Caco-2 (cell line): ENCODE data around the gene DISP3. TPM values are rescaled to one million over a fixed set of nuclear protein-coding genes. Genes with fewer than 3 reads are reported as not detected.

Source experiments
- BruUV-seq: library from RNA; stranded (reverse); fragments of 400-500 nt; replicated peaks from 2 replicates; lab custom pipeline; 2021; lab: Mats Ljungman, UMichigan
- CTCF ChIA-PET: fragments of 300-600 bp; sonication (Branson Sonifier 250); formaldehyde crosslinking; loops from one replicate; lab custom pipeline; 2022; ENCODE audit warnings: antibody characterized with exemption; lab: Charles Lee
- POLR2A ChIA-PET: fragments of 300-600 bp; sonication (Branson Sonifier 250); formaldehyde crosslinking; loops from one replicate; lab custom pipeline; 2022; ENCODE audit warnings: antibody characterized with exemption; lab: Charles Lee
- DNase-seq, 2 experiments: peaks; one replicate each; pipeline versions ENCODE4 v3.0.0 to v3.0.0-alpha.2; 2020 to 2022
- H3K27me3 ChIP-seq: replicated peaks from 2 replicates; pipeline ENCODE4 v1.6.0; 2011; ENCODE audit warnings: low read length; ENCODE audit not compliant: control insufficient read depth, insufficient read depth
- H3K36me3 ChIP-seq: 2 replicates; pipeline ENCODE4 v1.5.1; 2011; ENCODE audit warnings: low read length; ENCODE audit not compliant: control insufficient read depth, insufficient read depth
- H3K4me1 ChIP-seq: fragments of 250-450 bp; sonication (Bioruptor Pico); 2 replicates; pipeline ENCODE4 v1.5.1; 2020; ENCODE audit warnings: mild to moderate bottlenecking
- H3K4me3 ChIP-seq: 2 replicates; pipeline ENCODE4 v1.5.1; 2011; ENCODE audit warnings: low read depth, mild to moderate bottlenecking, control low read depth, low read length
- H3K9me3 ChIP-seq: fragments of 250-450 bp; sonication (Bioruptor Pico); 2 replicates; pipeline ENCODE4 v1.5.1; 2020; ENCODE audit warnings: mild to moderate bottlenecking, moderate library complexity
- H3K27ac Mint-ChIP-seq: one replicate; pipeline ENCODE4 v1.8.0; 2022; ENCODE audit warnings: mixed read lengths; ENCODE audit not compliant: unreplicated experiment
- H3K27me3 Mint-ChIP-seq: one replicate; pipeline ENCODE4 v1.8.0; 2022; ENCODE audit warnings: mixed read lengths; ENCODE audit not compliant: insufficient read depth, unreplicated experiment
- H3K36me3 Mint-ChIP-seq: one replicate; pipeline ENCODE4 v1.8.0; 2022; ENCODE audit warnings: mild to moderate bottlenecking, mixed read lengths; ENCODE audit not compliant: insufficient read depth, unreplicated experiment
- H3K4me1 Mint-ChIP-seq: one replicate; pipeline ENCODE4 v1.8.0; 2022; ENCODE audit warnings: low read depth, mixed read lengths; ENCODE audit not compliant: unreplicated experiment
- H3K4me3 Mint-ChIP-seq: one replicate; pipeline ENCODE4 v1.8.0; 2022; ENCODE audit warnings: mild to moderate bottlenecking, moderate library complexity, mixed read lengths; ENCODE audit not compliant: unreplicated experiment
- H3K9me3 Mint-ChIP-seq: one replicate; pipeline ENCODE4 v1.8.0; 2022; ENCODE audit warnings: mixed read lengths; ENCODE audit not compliant: unreplicated experiment
- CTCF ChIP-seq, 2 experiments: fragments of 200-600 bp in 1 of 2; IDR thresholded peaks; 1 replicate in 1 of 2; 2 replicates in 1 of 2; pipeline versions ENCODE4 v1.5.1 to v1.8.0; 2011 to 2022; ENCODE audit warnings: antibody characterized with exemption in 1 of 2, control low read depth in 1 of 2, inconsistent platforms in 1 of 2, low read depth in 1 of 2, low read length in 1 of 2, mild to moderate bottlenecking in 1 of 2, moderate library complexity in 1 of 2; ENCODE audit not compliant: insufficient read depth in 1 of 2, severe bottlenecking in 1 of 2, unreplicated experiment in 1 of 2
- intact Hi-C: fragments of 100-400 bp; cut with micrococcal nuclease; formaldehyde crosslinking; loops from one replicate; pipeline ENCODE4 v1.10.0; 2022; ENCODE audit not compliant: unreplicated experiment
- total RNA-seq: library from RNA; stranded (reverse); gene quantifications from 2 replicates; pipeline ENCODE4 v1.2.3, GENCODE V29; 2022

The DISP3 gene
- total RNA-seq, 1 experiment from 2014 or later: 1.1 TPM

- no peak for TF ChIP-seq CTCF (IDR thresholded peaks at IDR 0.05; ENCODE audit: insufficient read depth in 1 of 2, low read depth in 1 of 2, low read length in 1 of 2, severe bottlenecking in 1 of 2, unreplicated experiment in 1 of 2)
- H3K27me3 ChIP-seq: no peaks in the 10 kb centered on the region; the same call in 1 of the 2 replicates
- no peaks in the 10 kb centered on the region for H3K9me3 Mint-ChIP-seq
- no peak overlapping the region for H3K4me3 Mint-ChIP-seq
- H3K27ac Mint-ChIP-seq: no peak overlapping the region
- no peaks in the 10 kb centered on the region for H3K36me3 ChIP-seq
- H3K4me3 ChIP-seq: no peak overlapping the region
- POLR2A ChIA-PET: no interaction called here
- H3K4me1 Mint-ChIP-seq: no peaks in the 10 kb centered on the region
- no peak for DNase-seq
- BruUV-seq: no TSS peak
- peaks cover 12% of the 10 kb centered on the region for H3K27me3 Mint-ChIP-seq
- H3K4me1 ChIP-seq: no peaks in the 10 kb centered on the region
- CTCF ChIA-PET: no interaction called here
- H3K9me3 ChIP-seq: no peaks in the 10 kb centered on the region
- intact Hi-C loops: no loop called here
- H3K36me3 Mint-ChIP-seq: no peaks in the 10 kb centered on the region
Observed at GRCh38 chr1:11492235-11492634, 13.3 kb downstream of the DISP3 start.

GRCh38 chr1:11493972-11494655 is 15.2 kb downstream of the DISP3 start:
- no peaks in the 10 kb centered on the region for H3K9me3 Mint-ChIP-seq
- H3K4me1 Mint-ChIP-seq: no peaks in the 10 kb centered on the region
- no peaks in the 10 kb centered on the region for H3K4me1 ChIP-seq
- no peak overlapping the region for H3K4me3 Mint-ChIP-seq
- no peaks in the 10 kb centered on the region for H3K36me3 ChIP-seq
- no TSS peak for BruUV-seq
- DNase-seq: no peak
- H3K4me3 ChIP-seq: no peak overlapping the region
- H3K27me3 Mint-ChIP-seq: peaks cover 8% of the 10 kb centered on the region
- TF ChIP-seq CTCF (IDR thresholded peaks at IDR 0.05; ENCODE audit: insufficient read depth in 1 of 2, low read depth in 1 of 2, low read length in 1 of 2, severe bottlenecking in 1 of 2, unreplicated experiment in 1 of 2): no peak
- ChIA-PET CTCF (no interaction called here), POLR2A (no interaction called here)
- intact Hi-C loops: no loop called here
- H3K9me3 ChIP-seq: no peaks in the 10 kb centered on the region
- H3K27ac Mint-ChIP-seq: no peak overlapping the region
- H3K36me3 Mint-ChIP-seq: no peaks in the 10 kb centered on the region
- H3K27me3 ChIP-seq: no peaks in the 10 kb centered on the region; the same call in 1 of the 2 replicates

GRCh38 chr1:11494771-11495170 is 15.8 kb downstream of the DISP3 start:
- no TSS peak for BruUV-seq
- TF ChIP-seq CTCF (IDR thresholded peaks at IDR 0.05; ENCODE audit: insufficient read depth in 1 of 2, low read depth in 1 of 2, low read length in 1 of 2, severe bottlenecking in 1 of 2, unreplicated experiment in 1 of 2): no peak
- H3K36me3 ChIP-seq: no peaks in the 10 kb centered on the region
- no peaks in the 10 kb centered on the region for H3K36me3 Mint-ChIP-seq
- no peaks in the 10 kb centered on the region for H3K9me3 Mint-ChIP-seq
- H3K27ac Mint-ChIP-seq: no peak overlapping the region
- DNase-seq: no peak
- no peaks in the 10 kb centered on the region for H3K4me1 Mint-ChIP-seq
- peaks cover 7% of the 10 kb centered on the region for H3K27me3 Mint-ChIP-seq
- no peak overlapping the region for H3K4me3 Mint-ChIP-seq
- H3K27me3 ChIP-seq: no peaks in the 10 kb centered on the region; the same call in 1 of the 2 replicates
- no peaks in the 10 kb centered on the region for H3K9me3 ChIP-seq
- no peak overlapping the region for H3K4me3 ChIP-seq
- intact Hi-C loops: no loop called here
- no peaks in the 10 kb centered on the region for H3K4me1 ChIP-seq
- CTCF ChIA-PET: no interaction called here
- POLR2A ChIA-PET: no interaction called here
